HG03064 (cell line): ENCODE data around the gene PHF10.
"Not testable (repeated sequence)": the region's sequence is repeated elsewhere in the genome, so short reads cannot be mapped to it uniquely, and the experiment has no call there.

Experiments
- ATAC-seq: cut with Tn5 transposase; IDR thresholded peaks from one replicate; pipeline ENCODE4 v1.9.1; 2021; ENCODE audit warnings: low read depth; ENCODE audit not compliant: unreplicated experiment

Gene PHF10

GRCh38 chr6:169723991-169724493, 258 bp downstream of the PHF10 start:
- peak; percentile 40 for ATAC-seq

GRCh38 chr6:169723200-169723909, 945 bp downstream of the PHF10 start:
- peak; percentile 31 for ATAC-seq

GRCh38 chr6:169722362-169723199, 1.7 kb downstream of the PHF10 start:
- peak; percentile 24 for ATAC-seq

GRCh38 chr6:169720207-169720855, 4.0 kb downstream of the PHF10 start:
- ATAC-seq: no peak

- ATAC-seq: no peak
These were observed 5.2 kb downstream of the PHF10 start for GRCh38 chr6:169719117-169719516.

GRCh38 chr6:169714595-169714994, 9.7 kb downstream of the PHF10 start:
- ATAC-seq: no peak

- no peak for ATAC-seq
These were observed 10.1 kb downstream of the PHF10 start for GRCh38 chr6:169714178-169714577.

GRCh38 chr6:169710009-169710408, 14.3 kb downstream of the PHF10 start:
- ATAC-seq: no peak

GRCh38 chr6:169709293-169709692, 15.0 kb downstream of the PHF10 start:
- no peak for ATAC-seq

- ATAC-seq: no peak
These were observed 16.5 kb downstream of the PHF10 start for GRCh38 chr6:169707772-169708171.

GRCh38 chr6:169702840-169703246, 21.5 kb downstream of the PHF10 start:
- ATAC-seq: no peak

- ATAC-seq: peak; percentile 93
These were observed 22.1 kb downstream of the PHF10 start, which contains the start of the genes C6orf120 and WDR27 for GRCh38 chr6:169701954-169702839. Gene C6orf120 (plus strand): TSS chr6:169702126. CDS start chr6:169702460, 334 bp downstream. Gene WDR27 (minus strand): TSS chr6:169702029. CDS start chr6:169689005, 13,024 bp downstream.

GRCh38 chr6:169701311-169701953, 22.9 kb downstream of the PHF10 start:
- ATAC-seq: peak; percentile 2

GRCh38 chr6:169700296-169700695, 24.0 kb downstream of the PHF10 start:
- ATAC-seq: no peak

- not testable (repeated sequence) for ATAC-seq
These were observed 27.2 kb downstream of the PHF10 start for GRCh38 chr6:169697115-169697514.

GRCh38 chr6:169695131-169695530, 29.2 kb downstream of the PHF10 start:
- no peak for ATAC-seq

- no peak for ATAC-seq
These were observed 31.8 kb downstream of the PHF10 start for GRCh38 chr6:169692516-169692915.

GRCh38 chr6:169691260-169691659, 33.0 kb downstream of the PHF10 start:
- no peak for ATAC-seq

- ATAC-seq: no peak
These were observed 35.0 kb downstream of the PHF10 start for GRCh38 chr6:169689287-169689686.
